ENCODE results near the gene PDCD10.

The PDCD10 gene

GRCh38 chr3:167673221-167673620, 61.5 kb downstream of the PDCD10 start:
- DNase-seq (ENCODE audit: low read depth) = no peak
- no peak overlapping the region for H3K4me3 ChIP-seq (ENCODE audit: control insufficient read depth, low read depth, low read length)
- no peak for TF ChIP-seq CTCF (IDR thresholded peaks at IDR 0.05; ENCODE audit: control insufficient read depth, insufficient read depth, low read depth, low read length, missing control alignments)

DNA sequence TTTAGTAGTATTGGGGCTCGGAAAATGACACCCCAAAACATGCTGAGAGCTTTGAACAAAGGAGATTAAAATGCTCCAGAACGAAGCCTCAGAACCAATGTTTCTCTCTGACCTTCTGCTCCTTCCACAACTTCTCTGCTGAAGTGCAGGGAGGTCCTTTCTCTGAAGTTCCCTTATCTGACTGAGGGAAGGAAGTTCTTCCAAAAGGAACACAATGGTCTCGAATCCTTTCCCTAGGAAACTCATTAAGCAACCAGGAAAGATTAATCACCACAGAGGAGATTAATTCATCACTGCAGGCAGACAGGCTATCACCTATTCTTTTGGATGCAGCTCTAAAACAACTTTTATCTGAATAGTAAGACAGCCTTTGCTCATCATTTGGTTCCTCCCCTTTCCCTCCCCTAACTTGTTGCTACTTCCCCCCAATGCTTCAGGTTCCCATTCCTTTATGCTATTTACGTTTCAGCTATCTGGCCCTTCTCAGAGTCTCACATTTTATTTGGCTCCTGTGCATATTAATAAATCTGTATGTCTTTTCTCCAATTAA, 62.7 kb downstream of the PDCD10 start:
- no peak for TF ChIP-seq CTCF (IDR thresholded peaks at IDR 0.05; ENCODE audit: control insufficient read depth, insufficient read depth, low read depth, low read length, missing control alignments)
- no peak overlapping the region for H3K4me3 ChIP-seq (ENCODE audit: control insufficient read depth, low read depth, low read length)
- DNase-seq (ENCODE audit: low read depth) = no peak

DNA sequence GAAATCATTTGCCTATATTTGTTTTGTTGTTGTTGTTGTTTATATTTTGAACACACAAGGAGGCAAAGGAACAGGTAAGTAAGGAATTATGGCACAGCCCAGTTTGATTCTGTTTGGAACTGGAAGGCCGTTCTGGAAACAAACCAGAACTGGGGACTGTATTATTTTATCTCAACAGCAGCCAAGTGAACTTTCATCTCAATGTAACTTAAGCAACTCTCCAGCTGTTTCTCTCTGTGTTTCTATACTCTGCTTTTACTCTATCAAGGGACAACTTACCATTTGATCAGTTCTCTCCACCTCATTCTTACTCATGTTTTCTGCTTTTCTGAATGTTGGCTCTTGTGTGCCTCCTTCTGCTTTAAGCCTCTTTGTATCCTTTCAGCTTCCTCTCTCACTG, 65.0 kb downstream of the PDCD10 start:
- no peak for DNase-seq (ENCODE audit: low read depth)
- no peak for TF ChIP-seq CTCF (IDR thresholded peaks at IDR 0.05; ENCODE audit: control insufficient read depth, insufficient read depth, low read depth, low read length, missing control alignments)
- no peak overlapping the region for H3K4me3 ChIP-seq (ENCODE audit: control insufficient read depth, low read depth, low read length)

GRCh38 chr3:167668651-167669050, 66.0 kb downstream of the PDCD10 start:
- DNase-seq (ENCODE audit: low read depth) = no peak
- no peak overlapping the region for H3K4me3 ChIP-seq (ENCODE audit: control insufficient read depth, low read depth, low read length)
- TF ChIP-seq CTCF (IDR thresholded peaks at IDR 0.05; ENCODE audit: control insufficient read depth, insufficient read depth, low read depth, low read length, missing control alignments) = no peak

- no peak for DNase-seq (ENCODE audit: low read depth)
- H3K4me3 ChIP-seq (ENCODE audit: control insufficient read depth, low read depth, low read length) = no peak overlapping the region
- TF ChIP-seq CTCF (IDR thresholded peaks at IDR 0.05; ENCODE audit: control insufficient read depth, insufficient read depth, low read depth, low read length, missing control alignments) = no peak
These were observed 68.1 kb downstream of the PDCD10 start for GRCh38 chr3:167666563-167666962.

GRCh38 chr3:167662919-167663400, 71.7 kb downstream of the PDCD10 start:
- H3K4me3 ChIP-seq (ENCODE audit: control insufficient read depth, low read depth, low read length) = no peak overlapping the region
- DNase-seq (ENCODE audit: low read depth) = no peak
- no peak for TF ChIP-seq CTCF (IDR thresholded peaks at IDR 0.05; ENCODE audit: control insufficient read depth, insufficient read depth, low read depth, low read length, missing control alignments)

Measured in AG09309 (cell line).